Osteoblast (primary cell): ENCODE data around the gene MAP3K21. TPM values are rescaled to one million over a fixed set of nuclear protein-coding genes. Genes with fewer than 3 reads are reported as not detected.

Source experiments
- DNase-seq: peaks from one replicate; pipeline ENCODE4 v3.0.0; 2011; ENCODE audit warnings: low spot score, mixed read lengths; ENCODE audit not compliant: insufficient read length; ENCODE audit errors: missing footprints
- H2AFZ ChIP-seq: 2 replicates; pipeline ENCODE4 v1.6.0; 2011; ENCODE audit warnings: mild to moderate bottlenecking, low read length
- H3K27ac ChIP-seq: 2 replicates; pipeline ENCODE4 v1.5.1; 2011; ENCODE audit warnings: mild to moderate bottlenecking, low read depth, low read length, moderate library complexity
- H3K27me3 ChIP-seq: 2 replicates; pipeline ENCODE4 v1.6.0; 2012; ENCODE audit warnings: mild to moderate bottlenecking, control low read depth, inconsistent platforms, low read length, moderate library complexity; ENCODE audit not compliant: insufficient read depth
- H3K36me3 ChIP-seq: 2 replicates; pipeline ENCODE4 v1.5.1; 2011; ENCODE audit warnings: mild to moderate bottlenecking, low read length, control low read depth, moderate library complexity; ENCODE audit not compliant: insufficient read depth
- H3K4me1 ChIP-seq: 2 replicates; pipeline ENCODE4 v1.5.1; 2011; ENCODE audit warnings: mild to moderate bottlenecking, low read length, control low read depth, moderate library complexity; ENCODE audit not compliant: insufficient read depth
- H3K4me2 ChIP-seq: 2 replicates; pipeline ENCODE4 v1.6.0; 2011; ENCODE audit warnings: mild to moderate bottlenecking, low read length; ENCODE audit not compliant: insufficient read depth
- H3K4me3 ChIP-seq: fragments of 200-600 bp; sonication (generic); 3 replicates; pipeline ENCODE4 v1.5.1; 2012; ENCODE audit warnings: mild to moderate bottlenecking, low read length, inconsistent platforms; ENCODE audit not compliant: insufficient read depth
- H3K79me2 ChIP-seq: 2 replicates; pipeline ENCODE4 v1.6.0; 2012; ENCODE audit warnings: mild to moderate bottlenecking, low read length, control low read depth, inconsistent platforms; ENCODE audit not compliant: insufficient read depth
- H3K9me3 ChIP-seq: 2 replicates; pipeline ENCODE4 v1.5.1; 2011; ENCODE audit warnings: low read depth, low read length, control low read depth
- H4K20me1 ChIP-seq: 2 replicates; pipeline ENCODE4 v1.6.0; 2012; ENCODE audit warnings: mild to moderate bottlenecking, low read length, control low read depth; ENCODE audit not compliant: insufficient read depth
- CTCF ChIP-seq: IDR thresholded peaks from 2 replicates; pipeline ENCODE4 v1.5.1; 2011; ENCODE audit warnings: mild to moderate bottlenecking, low read depth, low read length, moderate library complexity; ENCODE audit errors: extremely low read depth
- total RNA-seq: library from RNA; depleted of rRNA; stranded (reverse); fragments of >200 nt; gene quantifications from 2 replicates; pipeline ENCODE4 v1.2.3, GENCODE V29; 2012

Gene MAP3K21
- total RNA-seq, 1 donor: under 0.01 TPM

GRCh38 chr1:233300326-233300725, 27.2 kb upstream of the MAP3K21 start:
- H2AFZ ChIP-seq: no peak overlapping the region
- no peaks in the 10 kb centered on the region for H4K20me1 ChIP-seq
- peaks cover 5% of the 10 kb centered on the region for H3K79me2 ChIP-seq
- no peak overlapping the region for H3K4me3 ChIP-seq
- H3K4me2 ChIP-seq: no peak overlapping the region
- H3K9me3 ChIP-seq: no peaks in the 10 kb centered on the region
- DNase-seq: no peak
- no peak overlapping the region for H3K27ac ChIP-seq
- no peaks in the 10 kb centered on the region for H3K36me3 ChIP-seq
- no peak for TF ChIP-seq CTCF
- H3K4me1 ChIP-seq: no peaks in the 10 kb centered on the region
- H3K27me3 ChIP-seq: no peaks in the 10 kb centered on the region

GRCh38 chr1:233304489-233305102, 22.9 kb upstream of the MAP3K21 start:
- no peaks in the 10 kb centered on the region for H3K4me1 ChIP-seq
- H3K27ac ChIP-seq: no peak overlapping the region
- H3K36me3 ChIP-seq: no peaks in the 10 kb centered on the region
- H3K79me2 ChIP-seq: no peaks in the 10 kb centered on the region
- H2AFZ ChIP-seq: no peak overlapping the region
- H3K4me3 ChIP-seq: no peak overlapping the region
- H3K9me3 ChIP-seq: no peaks in the 10 kb centered on the region
- no peak for DNase-seq
- no peaks in the 10 kb centered on the region for H4K20me1 ChIP-seq
- no peak overlapping the region for H3K4me2 ChIP-seq
- peak; percentile 70 for TF ChIP-seq CTCF
- H3K27me3 ChIP-seq: no peaks in the 10 kb centered on the region

- no peak overlapping the region for H3K4me2 ChIP-seq
- H4K20me1 ChIP-seq: no peaks in the 10 kb centered on the region
- no peak for TF ChIP-seq CTCF
- H3K9me3 ChIP-seq: no peaks in the 10 kb centered on the region
- no peak overlapping the region for H3K4me3 ChIP-seq
- no peak overlapping the region for H3K27ac ChIP-seq
- H3K79me2 ChIP-seq: no peaks in the 10 kb centered on the region
- H3K4me1 ChIP-seq: no peaks in the 10 kb centered on the region
- DNase-seq: no peak
- H2AFZ ChIP-seq: no peak overlapping the region
- H3K27me3 ChIP-seq: peaks cover 3% of the 10 kb centered on the region
- no peaks in the 10 kb centered on the region for H3K36me3 ChIP-seq
These were observed 13.9 kb upstream of the MAP3K21 start for GRCh38 chr1:233313434-233314155.

- no peak for TF ChIP-seq CTCF
- no peaks in the 10 kb centered on the region for H3K79me2 ChIP-seq
- no peaks in the 10 kb centered on the region for H4K20me1 ChIP-seq
- no peak overlapping the region for H2AFZ ChIP-seq
- no peaks in the 10 kb centered on the region for H3K9me3 ChIP-seq
- H3K4me2 ChIP-seq: no peak overlapping the region
- no peaks in the 10 kb centered on the region for H3K36me3 ChIP-seq
- no peaks in the 10 kb centered on the region for H3K4me1 ChIP-seq
- H3K4me3 ChIP-seq: no peak overlapping the region
- DNase-seq: no peak
- H3K27me3 ChIP-seq: peaks cover 3% of the 10 kb centered on the region
- no peak overlapping the region for H3K27ac ChIP-seq
These were observed 11.7 kb upstream of the MAP3K21 start for GRCh38 chr1:233315718-233316301.
